Neural progenitor cell (in vitro differentiated cells): ENCODE results near the gene GKN2. TPM values are rescaled to one million over a fixed set of nuclear protein-coding genes. Genes with fewer than 3 reads are reported as not detected.

ENCODE experiments used
- DNase-seq: peaks from one replicate; pipeline ENCODE4 v3.0.0-alpha.2; 2016; ENCODE audit warnings: low spot score
- H2AFZ ChIP-seq: fragments of 200-600 bp; sonication (generic); replicated peaks from 2 replicates; pipeline ENCODE4 v1.6.1; 2016; ENCODE audit warnings: antibody characterized with exemption
- H3F3A ChIP-seq: fragments of 200-600 bp; sonication (generic); 2 replicates; pipeline ENCODE4 v1.6.1; 2016; ENCODE audit warnings: antibody characterized with exemption, low read depth
- H3K27ac ChIP-seq: fragments of 200-600 bp; sonication (generic); 2 replicates; pipeline ENCODE4 v1.5.1; 2016; ENCODE audit warnings: mild to moderate bottlenecking
- H3K27me3 ChIP-seq: fragments of 200-600 bp; sonication (generic); 2 replicates; pipeline ENCODE4 v1.6.1; 2016; ENCODE audit warnings: mild to moderate bottlenecking, moderate library complexity
- H3K36me3 ChIP-seq: fragments of 200-600 bp; sonication (generic); 2 replicates; pipeline ENCODE4 v1.5.1; 2016
- H3K4me1 ChIP-seq: fragments of 200-600 bp; sonication (generic); 2 replicates; pipeline ENCODE4 v1.6.1; 2016; ENCODE audit warnings: mixed run types
- H3K4me2 ChIP-seq: fragments of 200-600 bp; sonication (generic); 2 replicates; pipeline ENCODE4 v1.6.1; 2016
- H3K4me3 ChIP-seq: fragments of 200-600 bp; sonication (generic); 2 replicates; pipeline ENCODE4 v1.5.1; 2016
- H3K79me2 ChIP-seq: fragments of 200-600 bp; sonication (generic); 2 replicates; pipeline ENCODE4 v1.6.1; 2016; ENCODE audit warnings: low read depth
- H3K9ac ChIP-seq: fragments of 200-600 bp; sonication (generic); 2 replicates; pipeline ENCODE4 v1.6.1; 2016
- H3K9me3 ChIP-seq: fragments of 200-600 bp; sonication (generic); 2 replicates; pipeline ENCODE4 v1.5.1; 2016; ENCODE audit warnings: low read depth
- H4K20me1 ChIP-seq: fragments of 200-600 bp; sonication (generic); 2 replicates; pipeline ENCODE4 v1.6.1; 2016; ENCODE audit warnings: low read depth
- H3K27ac Mint-ChIP-seq: 3 replicates; pipeline ENCODE4 v1.8.0; 2021; ENCODE audit warnings: mixed read lengths
- H3K27me3 Mint-ChIP-seq: 2 replicates; pipeline ENCODE4 v1.8.0; 2022; ENCODE audit warnings: low read depth, mild to moderate bottlenecking, inconsistent platforms, moderate library complexity, mixed read lengths; ENCODE audit not compliant: insufficient read depth
- H3K36me3 Mint-ChIP-seq: 3 replicates; pipeline ENCODE4 v1.8.0; 2021; ENCODE audit warnings: mixed read lengths
- H3K4me1 Mint-ChIP-seq: 3 replicates; pipeline ENCODE4 v1.8.0; 2021; ENCODE audit warnings: mixed read lengths
- H3K4me3 Mint-ChIP-seq: 3 replicates; pipeline ENCODE4 v1.8.0; 2021; ENCODE audit warnings: mild to moderate bottlenecking, moderate library complexity, mixed read lengths
- H3K9me3 Mint-ChIP-seq: 3 replicates; pipeline ENCODE4 v1.8.0; 2020; ENCODE audit warnings: mixed read lengths
- EZH2 ChIP-seq: fragments of 200-600 bp; sonication (generic); IDR thresholded peaks from 2 replicates; pipeline ENCODE4 v1.6.1; 2017; ENCODE audit warnings: antibody characterized with exemption, mild to moderate bottlenecking, moderate library complexity
- EZH2phosphoT487 ChIP-seq: fragments of 200-600 bp; sonication (generic); IDR thresholded peaks from 2 replicates; pipeline ENCODE4 v1.6.1; 2017; ENCODE audit warnings: antibody characterized with exemption
- total RNA-seq: library from RNA; depleted of rRNA; stranded (reverse); fragments of >200 nt; gene quantifications from 2 replicates; pipeline ENCODE4 v1.2.3, GENCODE V29; 2015; ENCODE audit warnings: low replicate concordance
- TF ChIP-seq, protein P1 (sequence below): fragments of 200-600 bp; sonication (generic); IDR thresholded peaks from 2 replicates; pipeline ENCODE4 v1.5.1; 2017; ENCODE audit warnings: antibody characterized with exemption, mild to moderate bottlenecking

GKN2 gene
- total RNA-seq, 1 donor from 2014 or later = not detected

GRCh38 chr2:68992341-68992740, 39.6 kb upstream of the GKN2 start:
- no peak overlapping the region for H3K4me3 Mint-ChIP-seq
- Histone ChIP-seq H3F3A (no peaks in the 10 kb centered on the region), H3K9me3 (no peaks in the 10 kb centered on the region), H2AFZ (no peak overlapping the region), H3K4me3 (no peak overlapping the region), H4K20me1 (no peaks in the 10 kb centered on the region), H3K27ac (no peak overlapping the region), H3K79me2 (no peaks in the 10 kb centered on the region), H3K9ac (no peak overlapping the region), H3K4me1 (no peaks in the 10 kb centered on the region), H3K36me3 (no peaks in the 10 kb centered on the region), H3K4me2 (no peak overlapping the region), H3K27me3 (no peaks in the 10 kb centered on the region)
- no peaks in the 10 kb centered on the region for H3K27me3 Mint-ChIP-seq
- no peak for TF ChIP-seq EZH2phosphoT487
- TF ChIP-seq, protein P1, sequence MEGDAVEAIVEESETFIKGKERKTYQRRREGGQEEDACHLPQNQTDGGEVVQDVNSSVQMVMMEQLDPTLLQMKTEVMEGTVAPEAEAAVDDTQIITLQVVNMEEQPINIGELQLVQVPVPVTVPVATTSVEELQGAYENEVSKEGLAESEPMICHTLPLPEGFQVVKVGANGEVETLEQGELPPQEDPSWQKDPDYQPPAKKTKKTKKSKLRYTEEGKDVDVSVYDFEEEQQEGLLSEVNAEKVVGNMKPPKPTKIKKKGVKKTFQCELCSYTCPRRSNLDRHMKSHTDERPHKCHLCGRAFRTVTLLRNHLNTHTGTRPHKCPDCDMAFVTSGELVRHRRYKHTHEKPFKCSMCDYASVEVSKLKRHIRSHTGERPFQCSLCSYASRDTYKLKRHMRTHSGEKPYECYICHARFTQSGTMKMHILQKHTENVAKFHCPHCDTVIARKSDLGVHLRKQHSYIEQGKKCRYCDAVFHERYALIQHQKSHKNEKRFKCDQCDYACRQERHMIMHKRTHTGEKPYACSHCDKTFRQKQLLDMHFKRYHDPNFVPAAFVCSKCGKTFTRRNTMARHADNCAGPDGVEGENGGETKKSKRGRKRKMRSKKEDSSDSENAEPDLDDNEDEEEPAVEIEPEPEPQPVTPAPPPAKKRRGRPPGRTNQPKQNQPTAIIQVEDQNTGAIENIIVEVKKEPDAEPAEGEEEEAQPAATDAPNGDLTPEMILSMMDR = no peak
- TF ChIP-seq EZH2 = no peak
- H3K4me1 Mint-ChIP-seq = no peaks in the 10 kb centered on the region
- no peaks in the 10 kb centered on the region for H3K36me3 Mint-ChIP-seq
- no peak for DNase-seq
- H3K9me3 Mint-ChIP-seq = no peaks in the 10 kb centered on the region
- H3K27ac Mint-ChIP-seq = no peak overlapping the region

GRCh38 chr2:68989035-68989434, 36.3 kb upstream of the GKN2 start:
- no peaks in the 10 kb centered on the region for H3K79me2 ChIP-seq
- no peaks in the 10 kb centered on the region for H3K27me3 ChIP-seq
- no peaks in the 10 kb centered on the region for H3K36me3 Mint-ChIP-seq
- no peaks in the 10 kb centered on the region for H4K20me1 ChIP-seq
- H3K27ac Mint-ChIP-seq = no peak overlapping the region
- H3K27me3 Mint-ChIP-seq = peaks cover 3% of the 10 kb centered on the region
- no peaks in the 10 kb centered on the region for H3K4me1 ChIP-seq
- DNase-seq = no peak
- no peaks in the 10 kb centered on the region for H3K4me1 Mint-ChIP-seq
- no peak overlapping the region for H3K4me3 Mint-ChIP-seq
- H3F3A ChIP-seq = no peaks in the 10 kb centered on the region
- H3K9me3 Mint-ChIP-seq = no peaks in the 10 kb centered on the region
- TF ChIP-seq EZH2 = no peak
- TF ChIP-seq, protein P1 = no peak
- no peak for TF ChIP-seq EZH2phosphoT487
- no peak overlapping the region for H2AFZ ChIP-seq
- H3K4me2 ChIP-seq = no peak overlapping the region
- H3K36me3 ChIP-seq = no peaks in the 10 kb centered on the region
- H3K4me3 ChIP-seq = no peak overlapping the region
- H3K9ac ChIP-seq = no peak overlapping the region
- no peaks in the 10 kb centered on the region for H3K9me3 ChIP-seq
- H3K27ac ChIP-seq = no peak overlapping the region

GRCh38 chr2:68987021-68987503, 34.4 kb upstream of the GKN2 start:
- no peaks in the 10 kb centered on the region for H3K36me3 Mint-ChIP-seq
- Histone ChIP-seq H3K27ac (no peak overlapping the region), H3K9me3 (no peaks in the 10 kb centered on the region), H3F3A (no peaks in the 10 kb centered on the region), H3K36me3 (no peaks in the 10 kb centered on the region), H3K4me1 (no peaks in the 10 kb centered on the region), H3K27me3 (no peaks in the 10 kb centered on the region), H3K4me2 (no peak overlapping the region), H2AFZ (no peak overlapping the region), H4K20me1 (no peaks in the 10 kb centered on the region), H3K4me3 (no peak overlapping the region), H3K79me2 (no peaks in the 10 kb centered on the region), H3K9ac (no peak overlapping the region)
- no peak overlapping the region for H3K27ac Mint-ChIP-seq
- TF ChIP-seq EZH2 (no peak), EZH2phosphoT487 (no peak)
- TF ChIP-seq, protein P1 = no peak
- peaks cover 3% of the 10 kb centered on the region for H3K27me3 Mint-ChIP-seq
- H3K4me1 Mint-ChIP-seq = no peaks in the 10 kb centered on the region
- H3K9me3 Mint-ChIP-seq = no peaks in the 10 kb centered on the region
- H3K4me3 Mint-ChIP-seq = no peak overlapping the region
- no peak for DNase-seq
